GM12892 (cell line): ENCODE results near the gene PTPN1.

Experiments
- DNase-seq: peaks from one replicate; pipeline ENCODE4 v3.0.0; 2011; ENCODE audit not compliant: insufficient read length
- FAIRE-seq: peaks from 2 replicates; lab custom pipeline; 2011; peaks lifted over from hg19 to GRCh38; lab: Jason Lieb, UNC
- POLR2A ChIP-seq: IDR thresholded peaks from 2 replicates; pipeline ENCODE4 v1.6.1; 2011; ENCODE audit warnings: low read depth, low read length, control low read depth
- POLR2AphosphoS5 ChIP-seq: IDR thresholded peaks from 2 replicates; pipeline ENCODE4 v1.6.1; 2011; ENCODE audit warnings: low read depth, low read length, control low read depth
- TAF1 ChIP-seq: IDR thresholded peaks from 2 replicates; pipeline ENCODE4 v1.6.1; 2011; ENCODE audit warnings: low read depth, mild to moderate bottlenecking, control low read depth, low read length, borderline replicate concordance

Gene PTPN1

DNA sequence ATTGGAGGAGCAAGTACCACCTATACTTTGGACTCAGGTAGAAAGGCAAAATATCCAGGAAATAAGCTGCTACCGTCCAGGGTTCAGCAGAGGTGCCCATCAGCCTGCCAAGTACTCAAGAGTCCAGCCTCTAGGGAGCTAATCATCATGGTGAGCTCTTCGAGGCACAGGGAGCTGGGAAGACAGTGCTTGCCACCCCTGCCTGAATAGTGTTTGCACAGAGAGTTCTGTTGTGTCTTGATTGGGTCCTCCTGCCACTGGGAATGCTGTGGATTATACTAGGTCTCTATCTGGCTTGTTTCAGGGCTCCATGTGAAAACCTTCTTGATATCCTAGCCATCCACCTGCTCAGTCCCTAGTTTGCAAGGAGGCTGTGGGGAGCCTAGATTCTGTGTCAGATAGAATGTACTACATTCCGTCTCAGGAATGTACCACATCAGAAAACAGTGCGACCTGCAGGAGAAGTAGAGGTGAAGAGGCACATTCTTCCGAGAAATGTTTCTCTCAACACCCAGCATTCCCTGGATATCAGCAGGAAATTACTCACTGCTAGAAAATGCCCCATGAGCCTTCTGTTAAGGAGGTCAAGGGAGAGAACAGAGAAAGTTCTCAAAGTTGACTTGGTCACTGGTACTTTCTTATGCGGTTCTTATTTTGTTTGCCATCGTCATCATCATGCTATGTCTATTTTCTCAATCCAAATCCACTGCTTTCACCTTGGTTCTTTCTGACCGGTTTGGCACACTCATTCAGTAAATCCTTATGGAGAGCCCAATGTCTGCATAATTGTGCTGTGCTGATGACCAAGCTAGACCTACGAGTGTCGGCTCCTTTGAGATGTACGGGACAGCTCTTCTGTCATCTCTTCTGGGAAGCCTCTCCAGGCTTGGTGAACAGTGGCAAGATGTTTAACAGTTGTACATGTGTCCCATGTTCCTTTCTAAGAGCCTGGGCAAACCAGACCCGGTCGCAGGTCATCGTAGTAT is 30.7 kb downstream of the PTPN1 start:
- no peak for TF ChIP-seq POLR2AphosphoS5
- no peak for TF ChIP-seq POLR2A
- TF ChIP-seq TAF1 = no peak
- FAIRE-seq = peak; percentile 5
- no peak for DNase-seq

DNA sequence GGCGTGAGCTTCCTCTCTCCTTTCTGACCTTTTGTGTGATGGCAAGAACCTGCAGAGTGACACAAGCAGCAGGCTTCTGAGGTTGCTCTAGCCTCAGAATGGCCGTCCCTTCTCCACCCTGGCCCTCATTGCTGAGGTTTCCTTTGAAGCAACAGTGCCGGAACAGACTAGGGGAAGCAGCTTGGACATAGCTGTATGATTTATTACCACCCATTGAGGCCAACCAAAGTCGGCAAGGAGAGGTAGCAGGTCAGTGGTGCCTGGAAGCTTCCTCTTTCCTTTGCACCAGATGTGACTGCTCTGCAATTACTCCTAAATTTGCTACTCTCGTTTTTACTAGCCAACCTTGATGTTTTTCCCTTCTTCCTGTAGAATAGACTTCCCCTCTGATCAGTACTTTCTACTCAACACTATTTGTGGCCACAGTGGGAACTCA is 31.4 kb downstream of the PTPN1 start:
- TF ChIP-seq TAF1 (no peak), POLR2A (no peak), POLR2AphosphoS5 (0 out of 2 replicates have a peak, but pooled peaks have one; percentile 22)
- DNase-seq = no peak
- peak; percentile 89 for FAIRE-seq

DNA sequence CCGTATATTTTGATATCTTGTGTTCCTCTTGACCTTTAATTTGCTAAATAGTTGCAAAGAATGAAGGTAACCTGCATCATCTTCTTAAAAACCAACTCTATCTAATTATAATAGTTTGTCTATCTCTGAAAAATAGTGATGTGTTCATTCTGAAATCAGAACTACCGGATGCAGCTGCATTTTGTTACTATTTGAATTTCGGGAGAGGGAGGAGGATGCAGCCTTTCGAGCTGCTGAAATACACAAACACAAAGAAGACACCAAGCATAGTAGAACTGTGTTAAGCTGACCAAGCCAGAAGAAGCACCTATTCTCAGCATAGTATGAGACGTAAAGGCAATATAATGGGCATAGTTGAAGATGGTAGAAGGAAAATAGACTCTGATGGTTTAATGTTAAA is 33.1 kb downstream of the PTPN1 start:
- DNase-seq (no peak), FAIRE-seq (peak; percentile 67)
- TF ChIP-seq POLR2A = no peak

DNA sequence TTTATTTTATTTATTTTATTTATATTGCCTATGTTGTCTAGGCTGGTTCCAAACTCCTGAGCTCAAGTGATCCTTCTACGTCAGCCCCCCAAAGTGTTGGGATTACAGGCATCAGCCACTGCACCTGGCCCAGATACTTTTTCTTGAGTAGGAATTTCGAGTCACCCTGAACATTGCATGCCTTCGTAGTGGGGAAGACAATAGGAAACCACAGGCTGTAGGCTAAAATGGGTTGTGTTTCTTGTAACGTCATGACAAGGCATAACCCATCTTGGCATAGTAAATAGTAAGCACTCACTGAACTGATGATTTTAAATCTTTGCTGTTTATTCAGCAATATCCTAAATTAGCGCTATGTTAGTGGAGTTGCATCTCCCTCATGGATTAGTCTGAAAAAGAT is 34.9 kb downstream of the PTPN1 start:
- FAIRE-seq (peak; percentile 71), DNase-seq (no peak)
- no peak for TF ChIP-seq POLR2AphosphoS5
- no peak for TF ChIP-seq TAF1
- no peak for TF ChIP-seq POLR2A

DNA sequence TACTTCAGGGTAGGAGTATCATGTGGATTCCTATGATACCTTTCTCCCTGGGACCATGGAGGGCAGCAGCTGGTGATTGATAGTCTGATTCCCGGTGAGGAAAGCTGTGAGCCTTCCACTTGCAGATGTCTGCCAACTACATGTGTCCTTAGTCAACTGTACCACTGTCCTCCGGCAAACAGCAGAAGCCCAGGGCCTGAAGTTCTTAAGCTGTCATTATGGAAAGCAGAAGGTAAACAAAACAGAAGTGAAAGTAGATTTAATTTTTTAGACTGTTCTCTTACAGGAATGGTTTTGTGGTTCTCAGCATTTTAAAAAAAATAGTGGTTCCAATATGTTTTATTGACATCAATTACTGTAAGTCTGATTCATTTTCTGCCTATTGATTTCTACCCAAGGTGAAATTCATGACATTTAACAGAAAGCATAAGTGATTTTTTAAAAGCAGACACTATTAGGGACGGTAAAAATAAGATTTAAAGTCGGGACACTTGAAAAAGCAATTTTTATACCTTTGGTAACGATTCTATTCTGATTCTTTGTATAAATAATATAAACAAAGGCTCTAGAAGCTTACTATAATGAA is 36.6 kb downstream of the PTPN1 start:
- peak; percentile 46 for FAIRE-seq
- TF ChIP-seq POLR2AphosphoS5 = no peak
- TF ChIP-seq POLR2A = no peak
- no peak for DNase-seq

DNA sequence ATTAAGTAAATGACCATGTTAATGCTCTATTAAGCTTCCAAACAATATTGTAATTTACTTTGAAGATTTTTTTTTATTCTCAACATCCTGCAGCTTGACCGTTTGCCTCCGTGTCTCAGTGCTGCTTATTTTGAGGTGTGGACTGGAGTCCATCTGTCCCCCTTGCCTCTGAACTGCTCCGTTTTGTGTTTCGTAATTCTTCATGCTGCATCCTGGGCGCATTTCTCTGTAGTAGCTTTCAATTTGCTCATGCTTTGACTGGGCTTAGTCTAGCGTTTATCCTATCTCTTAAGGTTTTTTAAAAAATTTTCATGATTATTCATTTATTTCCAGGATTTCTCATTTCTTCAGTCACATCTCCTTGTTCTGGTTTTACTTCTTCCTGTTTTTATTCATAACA is 37.8 kb downstream of the PTPN1 start:
- FAIRE-seq (no peak), DNase-seq (no peak)
- TF ChIP-seq POLR2AphosphoS5 (no peak), TAF1 (no peak), POLR2A (no peak)

DNA sequence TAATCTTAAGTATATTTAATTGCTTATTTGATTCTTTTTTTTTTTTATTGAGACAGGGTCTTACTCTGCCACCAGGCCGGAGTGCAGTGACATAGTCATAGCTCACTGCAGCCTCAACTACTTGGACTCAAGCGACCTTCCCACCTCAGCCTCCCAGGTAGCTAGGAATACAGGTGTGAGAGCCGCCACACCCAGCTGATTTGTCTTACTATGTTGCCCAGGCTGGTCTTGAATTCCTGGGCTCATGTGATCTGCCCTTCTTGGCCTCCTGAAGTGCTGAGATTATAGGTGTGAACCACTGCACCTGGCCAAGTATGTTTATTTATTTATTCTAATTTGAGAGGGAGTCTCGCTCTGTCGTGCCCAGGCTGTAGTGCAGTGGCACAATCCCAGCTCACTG is 38.2 kb downstream of the PTPN1 start:
- no peak for FAIRE-seq
- TF ChIP-seq POLR2A (no peak), POLR2AphosphoS5 (no peak), TAF1 (no peak)
- no peak for DNase-seq

DNA sequence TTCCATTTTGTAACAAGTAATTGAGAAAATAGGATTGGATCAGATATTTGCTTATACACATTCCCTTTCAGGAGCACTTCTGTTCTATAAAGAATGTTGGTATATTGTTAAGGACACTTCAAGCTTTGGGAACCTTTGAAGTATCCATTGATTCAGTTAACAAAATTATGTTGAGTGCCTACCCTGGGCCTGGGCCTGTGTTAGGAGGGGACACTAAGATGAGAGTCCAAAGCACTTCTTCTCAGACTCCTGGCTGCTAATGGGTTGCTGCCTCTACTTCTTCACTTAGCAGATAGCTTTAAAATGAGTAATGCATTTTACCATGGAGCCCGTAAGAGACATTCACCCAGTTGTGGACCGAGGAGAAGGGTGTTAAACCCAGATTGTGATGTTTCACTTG is 40.3 kb downstream of the PTPN1 start:
- no peak for TF ChIP-seq POLR2A
- TF ChIP-seq POLR2AphosphoS5 = no peak
- TF ChIP-seq TAF1 = no peak
- no peak for DNase-seq
- FAIRE-seq = no peak

DNA sequence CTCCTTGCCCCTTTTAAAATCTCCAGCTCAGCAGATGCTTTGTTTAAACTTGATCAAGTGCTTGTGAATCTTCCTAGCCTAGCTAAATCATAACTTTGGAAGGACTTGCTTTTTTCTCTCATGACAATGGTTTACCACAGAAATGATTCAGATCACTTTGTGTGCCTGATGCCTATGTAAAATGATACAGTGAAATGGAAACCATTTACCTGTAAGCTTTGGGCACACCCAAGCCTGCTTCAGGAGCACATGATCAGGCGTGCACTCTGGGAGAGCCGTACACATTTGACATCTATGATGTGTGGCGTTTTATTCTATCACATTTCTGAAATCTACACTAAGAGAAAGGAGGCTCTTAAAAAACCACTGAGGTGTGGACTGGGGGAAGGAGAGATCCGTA is 41.1 kb downstream of the PTPN1 start:
- no peak for FAIRE-seq
- TF ChIP-seq POLR2A (no peak), TAF1 (no peak), POLR2AphosphoS5 (no peak)
- no peak for DNase-seq

DNA sequence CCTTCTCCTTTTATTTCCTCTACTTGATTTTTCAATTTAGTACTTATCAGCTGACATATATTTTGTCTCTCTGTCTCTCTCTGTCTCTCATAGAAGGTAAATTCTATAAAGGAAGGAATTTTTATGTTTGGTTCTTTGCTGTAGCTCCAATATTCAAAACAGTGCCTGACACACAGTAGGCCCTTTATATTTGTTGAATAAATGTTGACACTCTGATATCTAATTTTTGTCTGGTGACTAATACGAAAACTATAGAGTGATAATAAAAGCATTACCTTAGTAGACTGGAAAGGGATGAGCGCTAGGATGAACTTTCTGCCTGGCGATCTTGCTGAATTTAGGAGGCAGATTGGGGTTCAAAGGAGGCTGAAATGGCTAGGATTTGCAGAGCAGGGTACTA is 42.8 kb downstream of the PTPN1 start:
- no peak for FAIRE-seq
- TF ChIP-seq POLR2AphosphoS5 (no peak), TAF1 (no peak), POLR2A (no peak)

DNA sequence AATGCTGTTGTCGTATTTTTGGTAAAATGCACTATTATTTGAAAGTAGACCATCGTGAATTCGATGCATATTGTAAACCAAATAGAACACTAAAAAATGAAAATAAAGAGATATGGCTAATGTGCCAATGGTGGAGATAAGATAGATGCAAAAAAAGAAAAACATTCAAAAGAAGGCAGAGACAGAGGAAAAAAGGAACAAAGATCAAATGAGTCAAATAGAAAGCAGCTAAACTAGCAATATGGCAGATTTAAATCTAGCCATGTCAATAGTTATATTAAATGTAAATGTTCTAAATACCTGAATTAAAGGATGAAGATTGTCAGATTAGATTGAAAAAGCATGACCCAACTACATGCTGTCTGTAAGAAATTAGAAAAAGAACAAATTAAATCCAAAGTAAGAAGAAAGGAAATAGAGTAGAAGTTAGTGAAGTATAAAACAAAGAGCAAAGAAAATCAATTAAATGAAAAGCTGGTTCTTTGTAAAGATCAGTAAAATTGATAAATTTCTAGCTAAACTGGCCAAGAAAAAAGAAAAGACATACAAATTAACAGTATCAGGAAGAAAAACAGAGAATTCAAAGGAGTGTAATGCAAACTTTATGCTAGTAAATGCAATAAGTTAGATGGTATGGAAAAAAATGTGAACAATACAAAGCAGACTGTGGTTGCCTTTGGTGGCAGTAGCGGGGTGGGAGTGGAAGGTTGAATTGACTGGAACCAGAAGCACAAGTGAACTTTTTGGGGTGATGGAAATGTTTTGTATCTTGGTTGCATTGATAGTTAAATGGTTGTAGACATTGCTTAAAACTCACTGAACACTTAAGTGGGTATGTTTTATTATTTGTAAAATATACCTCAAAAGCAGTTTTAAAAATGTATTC is 44.8 kb downstream of the PTPN1 start:
- DNase-seq (no peak), FAIRE-seq (no peak)
- TF ChIP-seq POLR2AphosphoS5 (no peak), POLR2A (no peak), TAF1 (no peak)

More for the DNA sequence above, 42.8 kb downstream of the PTPN1 start:
- DNase-seq = no peak
